GM12878 (cell line): Measurements from ENCODE around the gene SFMBT1. TPM values are rescaled to one million over a fixed set of nuclear protein-coding genes. Genes with fewer than 3 reads are reported as not detected.

Experiments
- ASH2L ChIP-seq: fragments of 300-600, 200-600 bp; sonication (generic); IDR thresholded peaks from 2 replicates; pipeline ENCODE4 v1.6.1; 2017; ENCODE audit warnings: low read depth, mild to moderate bottlenecking, borderline replicate concordance
- ATF2 ChIP-seq: IDR thresholded peaks from 2 replicates; pipeline ENCODE4 v1.6.1; 2012; ENCODE audit warnings: low read length, inconsistent platforms
- CBX3 ChIP-seq: fragments of 200-600 bp; sonication (generic); IDR thresholded peaks from 2 replicates; pipeline ENCODE4 v1.6.1; 2016; ENCODE audit warnings: low read depth, borderline replicate concordance
- CREM ChIP-seq: IDR thresholded peaks from 2 replicates; pipeline ENCODE4 v1.6.1; 2014; ENCODE audit warnings: antibody characterized with exemption, low read depth
- DPF2 ChIP-seq: fragments of 450-650 bp; IDR thresholded peaks from 2 replicates; pipeline ENCODE4 v1.6.1; 2017; ENCODE audit warnings: mild to moderate bottlenecking
- EGR1 ChIP-seq, 2 experiments: IDR thresholded peaks; 1 replicate in 1 of 2; 2 replicates in 1 of 2; pipeline ENCODE4 v1.6.1; 2011 to 2012; ENCODE audit warnings: low read depth in 2 of 2, low read length in 2 of 2, borderline replicate concordance in 1 of 2, mild to moderate bottlenecking in 1 of 2, moderate library complexity in 1 of 2
- ESRRA ChIP-seq: IDR thresholded peaks from 2 replicates; pipeline ENCODE4 v1.6.1; 2012; ENCODE audit warnings: mild to moderate bottlenecking, low read length, improper control_type of control experiment
- HCFC1 ChIP-seq: fragments of 150-350 bp; IDR thresholded peaks from 2 replicates; pipeline ENCODE4 v1.6.1; 2014; ENCODE audit warnings: low read length
- NBN ChIP-seq: fragments of 450-650 bp; IDR thresholded peaks from 2 replicates; pipeline ENCODE4 v1.6.1; 2016
- NFYA ChIP-seq: IDR thresholded peaks from 2 replicates; pipeline ENCODE4 v1.6.1; 2011; ENCODE audit warnings: low read depth, mild to moderate bottlenecking, low read length, improper control_type of control experiment, borderline replicate concordance
- PAX5 ChIP-seq: IDR thresholded peaks from 2 replicates; pipeline ENCODE4 v1.6.1; 2011; ENCODE audit warnings: low read depth, low read length, borderline replicate concordance
- PKNOX1 ChIP-seq: fragments of 450-650 bp; IDR thresholded peaks from 2 replicates; pipeline ENCODE4 v1.6.1; 2016; ENCODE audit warnings: mild to moderate bottlenecking
- POLR2AphosphoS2 ChIP-seq: IDR thresholded peaks from 2 replicates; pipeline ENCODE4 v1.6.1; 2011; ENCODE audit warnings: low read depth, mild to moderate bottlenecking, low read length, improper control_type of control experiment, moderate library complexity
- RCOR1 ChIP-seq: conservative IDR thresholded peaks from 2 replicates; pipeline ENCODE4 v1.6.1; 2012; ENCODE audit warnings: low read depth, low read length, improper control_type of control experiment
- SIX5 ChIP-seq: IDR thresholded peaks from 2 replicates; pipeline ENCODE4 v1.6.1; 2011; ENCODE audit warnings: mild to moderate bottlenecking, low read depth, low read length, moderate library complexity; ENCODE audit not compliant: severe bottlenecking
- TCF12 ChIP-seq: IDR thresholded peaks from 2 replicates; pipeline ENCODE4 v1.6.1; 2011; ENCODE audit warnings: low read depth, mild to moderate bottlenecking, low read length
- ZNF274 ChIP-seq: IDR thresholded peaks from one replicate; pipeline ENCODE4 v1.8.0; 2011; ENCODE audit not compliant: insufficient read length, insufficient read depth
- ZNF384 ChIP-seq: IDR thresholded peaks from 2 replicates; pipeline ENCODE4 v1.6.1; 2012; ENCODE audit warnings: low read depth, mild to moderate bottlenecking, low read length, improper control_type of control experiment, borderline replicate concordance
- ZNF687 ChIP-seq: fragments of 450-650 bp; IDR thresholded peaks from 2 replicates; pipeline ENCODE4 v1.6.1; 2017; ENCODE audit warnings: mild to moderate bottlenecking, moderate library complexity
- polyA plus RNA-seq, 11 experiments: library from polyadenylated mRNA; depleted of rRNA in 4 of 11; unstranded in 6 of 11; stranded (reverse) in 5 of 11; fragments of >200 nt; fragmentation: Nextera tagmentation in 4 of 11; fragmentation: Illumina TruSeq in 1 of 11; extraction: Ambion mirVana in 4 of 11; extraction: Trizol in 1 of 11; gene quantifications; 1 replicate in 1 of 11; 2 replicates in 10 of 11; pipeline versions ENCODE4 v1.2.1 to v1.2.3, GENCODE V29; 2011 to 2016; ENCODE audit warnings: inconsistent platforms in 2 of 11, missing spikeins in 2 of 11, low read depth in 1 of 11
- total RNA-seq, 4 experiments: library from RNA; depleted of rRNA in 3 of 4; stranded (reverse); fragments of >200 nt in 3 of 4; fragmentation: Illumina TruSeq in 1 of 4; extraction: Trizol in 1 of 4; gene quantifications; 2 replicates each; pipeline versions ENCODE4 v1.2.1 to v1.2.3, GENCODE V29; 2013 to 2021
- TF ChIP-seq, protein P1 (sequence below): fragments of 450-650 bp; formaldehyde crosslinking; IDR thresholded peaks from 2 replicates; pipeline ENCODE4 v1.4.0; 2022; ENCODE audit warnings: mild to moderate bottlenecking, moderate library complexity

The SFMBT1 gene
- total and polyA plus RNA-seq, 10 of the 15 experiments (the other 5 are each of a cell fraction or from before 2014, with no cell fraction given), result 3.2 to 19.5 (median 11.4) TPM

- TF ChIP-seq ZNF687 (peak; percentile 69; the same call in 1 of the 2 replicates), ZNF384 (no peak), RCOR1 (no peak), CBX3 (no peak), NFYA (no peak), TCF12 (no peak), ATF2 (no peak), ASH2L (no peak), CREM (peak; percentile 33; the same call in 1 of the 2 replicates), SIX5 (no peak), EGR1 (IDR thresholded peaks at IDR 0.05; ENCODE audit: borderline replicate concordance in 1 of 2, low read depth in 2 of 2, low read length in 2 of 2) (peak in 1 of 2 experiments; percentile 45; a peak in 1 of 3 replicates), NBN (no peak), HCFC1 (no peak), DPF2 (peak; percentile 66; the same call in 1 of the 2 replicates), PAX5 (no peak; the same call in 1 of the 2 replicates), ZNF274 (no peak), ESRRA (no peak), POLR2AphosphoS2 (0 out of 2 replicates have a peak, but pooled peaks have one; percentile 24), PKNOX1 (no peak)
- TF ChIP-seq, protein P1, sequence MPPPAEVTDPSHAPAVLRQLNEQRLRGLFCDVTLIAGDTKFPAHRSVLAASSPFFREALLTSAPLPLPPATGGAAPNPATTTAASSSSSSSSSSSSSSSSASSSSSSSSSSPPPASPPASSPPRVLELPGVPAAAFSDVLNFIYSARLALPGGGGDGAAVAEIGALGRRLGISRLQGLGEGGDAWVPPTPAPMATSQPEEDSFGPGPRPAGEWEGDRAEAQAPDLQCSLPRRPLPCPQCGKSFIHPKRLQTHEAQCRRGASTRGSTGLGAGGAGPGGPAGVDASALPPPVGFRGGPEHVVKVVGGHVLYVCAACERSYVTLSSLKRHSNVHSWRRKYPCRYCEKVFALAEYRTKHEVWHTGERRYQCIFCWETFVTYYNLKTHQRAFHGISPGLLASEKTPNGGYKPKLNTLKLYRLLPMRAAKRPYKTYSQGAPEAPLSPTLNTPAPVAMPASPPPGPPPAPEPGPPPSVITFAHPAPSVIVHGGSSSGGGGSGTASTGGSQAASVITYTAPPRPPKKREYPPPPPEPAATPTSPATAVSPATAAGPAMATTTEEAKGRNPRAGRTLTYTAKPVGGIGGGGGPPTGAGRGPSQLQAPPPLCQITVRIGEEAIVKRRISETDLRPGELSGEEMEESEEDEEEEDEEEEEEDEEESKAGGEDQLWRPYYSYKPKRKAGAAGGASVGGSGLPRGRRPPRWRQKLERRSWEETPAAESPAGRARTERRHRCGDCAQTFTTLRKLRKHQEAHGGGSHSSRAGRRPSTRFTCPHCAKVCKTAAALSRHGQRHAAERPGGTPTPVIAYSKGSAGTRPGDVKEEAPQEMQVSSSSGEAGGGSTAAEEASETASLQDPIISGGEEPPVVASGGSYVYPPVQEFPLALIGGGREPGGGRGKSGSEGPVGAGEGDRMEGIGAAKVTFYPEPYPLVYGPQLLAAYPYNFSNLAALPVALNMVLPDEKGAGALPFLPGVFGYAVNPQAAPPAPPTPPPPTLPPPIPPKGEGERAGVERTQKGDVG (CRISPR knock-in tag), result no peak
These were observed 148.4 kb downstream of the SFMBT1 start, which contains the start of gene STIMATE (continued) for GRCh38 chr3:52897130-52898122.
